ENCODE data around the gene FLNB. TPM values are rescaled to one million over a fixed set of nuclear protein-coding genes. Genes with fewer than 3 reads are reported as not detected.

FLNB gene
- total and polyA plus RNA-seq, 2 of the 8 experiments (the other 6 are each of a cell fraction or from before 2014, with no cell fraction given), result 72.3 to 118 TPM

DNA sequence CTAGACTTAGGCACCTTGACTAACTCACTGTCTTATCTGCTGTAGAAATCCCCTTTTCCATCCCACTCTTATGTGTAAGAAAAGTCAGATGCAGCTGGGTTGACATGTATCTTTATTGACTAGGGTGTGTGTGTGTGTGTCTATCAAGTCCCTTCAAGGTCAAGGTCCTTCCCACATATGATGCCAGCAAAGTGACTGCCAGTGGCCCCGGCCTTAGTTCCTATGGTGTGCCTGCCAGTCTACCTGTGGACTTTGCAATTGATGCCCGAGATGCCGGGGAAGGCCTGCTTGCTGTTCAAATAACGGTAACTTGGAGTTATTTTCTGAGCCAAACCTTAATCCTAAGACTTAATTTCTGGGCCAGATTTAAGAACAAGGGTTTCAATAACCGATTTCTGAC, 126.2 kb downstream of the FLNB start (continued):
- TF ChIP-seq E2F6 (IDR thresholded peaks at IDR 0.05) (no peak), GTF2F1 (IDR thresholded peaks at IDR 0.05; ENCODE audit: borderline replicate concordance, low read depth, low read length) (no peak), ATF3 (IDR thresholded peaks at IDR 0.05; ENCODE audit: insufficient read depth, low read depth, low read length) (no peak)
